ENCODE measurements around the gene AJUBA. TPM values are rescaled to one million over a fixed set of nuclear protein-coding genes. Genes with fewer than 3 reads are reported as not detected.
"Not testable (repeated sequence)": the region's sequence is repeated elsewhere in the genome, so short reads cannot be mapped to it uniquely, and the experiment has no call there.

The AJUBA gene
- total RNA-seq, 1 experiment from 2014 or later: 25.9 TPM

DNA sequence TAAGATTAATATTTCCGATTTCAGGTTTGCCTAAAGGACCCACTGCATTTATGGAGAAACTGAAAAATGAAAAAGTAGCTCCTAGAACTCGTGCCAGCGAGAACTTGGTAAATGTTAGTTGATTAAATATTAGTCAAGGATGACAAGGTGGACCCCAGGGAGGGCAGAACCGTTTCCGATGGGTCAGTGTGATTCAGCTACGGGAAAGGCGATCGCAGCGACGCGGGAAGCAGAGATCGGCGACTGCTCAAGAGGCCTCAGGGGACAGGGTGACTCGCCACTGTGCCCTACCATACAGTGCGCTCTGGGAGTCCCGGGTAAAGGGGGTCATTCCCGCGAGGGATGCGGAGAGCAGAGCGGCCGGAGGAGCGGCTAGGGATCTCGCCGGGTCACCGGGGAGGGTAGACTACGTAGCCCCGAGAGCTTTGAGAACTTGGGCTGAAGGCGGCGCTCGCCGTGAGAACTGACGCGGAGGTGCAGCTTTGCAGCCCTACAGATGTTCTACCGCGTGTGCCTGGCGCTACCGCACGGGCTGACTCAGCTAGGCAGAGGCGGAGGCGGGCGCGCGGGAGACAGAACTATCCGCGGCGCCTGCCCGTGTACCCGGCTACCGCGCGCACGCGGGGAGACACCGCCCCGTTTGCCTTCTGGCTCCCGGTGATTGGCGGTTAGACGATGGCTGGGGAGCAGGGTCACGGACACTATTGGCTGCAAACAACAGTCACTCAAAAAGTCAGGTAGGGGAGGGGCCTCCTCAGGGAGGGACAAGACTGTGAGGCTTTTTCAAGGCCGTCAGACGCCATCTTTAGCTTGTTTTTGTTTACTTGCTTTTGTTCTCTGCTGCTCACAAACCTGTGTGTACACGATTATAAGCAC lies 24.4 kb upstream of the AJUBA start:
- peak; percentile 98 for DNase-seq (ENCODE audit: low spot score)

- DNase-seq (ENCODE audit: low spot score): no peak
Observed at GRCh38 chr14:23006188-23006534, 23.8 kb upstream of the AJUBA start.

DNA sequence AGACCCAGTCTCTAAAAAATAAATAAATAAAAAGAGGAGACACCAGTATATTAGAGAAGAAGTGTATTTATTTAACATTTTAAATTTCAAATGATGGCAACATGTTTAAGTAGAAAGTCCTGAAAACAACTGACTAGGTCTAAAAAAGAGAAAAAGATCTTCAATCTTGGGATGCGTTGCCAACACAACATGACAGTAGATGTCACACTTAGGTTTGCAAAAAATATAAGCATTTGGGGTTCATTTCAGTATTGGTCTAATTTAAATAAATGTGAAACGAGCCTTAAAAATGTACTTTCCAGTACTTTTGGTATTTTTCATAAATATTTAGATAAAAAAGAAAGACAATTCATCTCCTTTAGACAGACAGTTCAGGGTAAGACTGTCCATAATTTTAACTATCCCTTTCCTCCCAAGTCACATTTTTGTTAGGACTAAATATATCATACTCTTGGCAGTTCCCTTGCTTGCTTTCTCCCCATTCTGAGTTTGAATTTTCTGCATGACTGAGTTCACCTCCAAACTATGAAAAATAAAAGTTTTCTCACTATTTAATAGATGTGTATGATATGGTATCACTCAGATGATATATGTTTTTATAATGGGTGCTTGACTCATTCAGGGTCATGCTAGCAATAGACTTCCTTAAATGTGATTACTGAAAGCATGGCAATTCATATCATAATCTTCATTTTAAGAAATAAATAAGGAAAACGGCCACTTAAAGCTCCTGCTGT lies 23.3 kb upstream of the AJUBA start:
- DNase-seq (ENCODE audit: low spot score): no peak

DNA sequence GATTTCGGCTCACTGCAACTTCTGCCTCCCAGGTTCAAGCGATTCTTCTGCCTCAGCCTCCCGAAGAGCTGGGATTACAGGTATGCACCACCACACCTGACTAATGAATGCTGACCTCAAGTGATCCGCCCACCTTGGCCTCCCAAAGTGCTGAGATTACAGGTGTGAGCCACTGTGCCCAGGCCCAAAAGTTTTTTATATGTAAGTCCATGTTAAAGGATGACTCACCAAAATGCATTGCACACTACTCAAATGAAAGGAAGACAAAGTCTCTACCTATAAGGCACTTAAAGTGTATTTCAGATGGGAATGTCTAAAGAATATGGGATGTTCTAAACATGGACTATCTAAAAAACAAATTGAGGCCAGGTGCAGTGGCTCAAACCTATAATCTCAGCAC lies 21.9 kb upstream of the AJUBA start:
- DNase-seq (ENCODE audit: low spot score): not testable (repeated sequence)

- no peak for DNase-seq (ENCODE audit: low spot score)
Observed at GRCh38 chr14:23002592-23002991, 20.2 kb upstream of the AJUBA start.

- no peak for DNase-seq (ENCODE audit: low spot score)
Observed at GRCh38 chr14:23000860-23001259, 18.5 kb upstream of the AJUBA start.

DNA sequence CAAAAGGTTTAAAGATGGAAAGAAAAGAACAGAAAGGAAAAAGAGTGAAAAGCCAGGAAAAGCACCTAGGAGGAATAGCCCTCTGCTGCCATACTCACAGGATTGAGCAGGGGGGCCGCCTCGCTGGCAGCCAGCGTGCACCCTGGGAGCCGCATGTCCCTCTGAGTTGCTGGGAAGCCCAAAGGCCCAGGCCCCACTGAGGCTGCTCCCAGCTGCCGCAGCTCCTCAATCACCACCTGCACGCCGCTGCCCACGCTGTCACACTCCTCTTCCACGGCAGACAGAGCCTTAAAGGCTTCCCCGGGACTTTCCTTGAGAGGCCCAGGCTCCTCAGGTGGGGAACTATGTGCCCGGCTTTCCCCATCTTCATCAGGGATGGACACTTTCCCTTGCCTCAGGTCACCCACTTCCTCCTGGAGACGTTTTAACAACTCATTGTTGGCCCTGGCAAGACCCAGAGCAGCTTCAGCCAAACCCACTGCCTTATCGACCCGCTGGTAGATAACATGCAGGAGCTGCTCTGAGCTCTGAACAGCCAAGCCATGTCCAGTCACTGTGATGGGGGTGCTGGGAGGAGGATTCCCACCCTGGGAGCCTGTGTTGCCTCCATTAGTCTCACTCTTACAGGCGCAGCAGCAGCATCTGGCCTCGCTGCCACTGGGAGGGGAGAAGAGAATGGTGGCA lies 16.1 kb upstream of the AJUBA start:
- DNase-seq (ENCODE audit: low spot score): no peak

DNA sequence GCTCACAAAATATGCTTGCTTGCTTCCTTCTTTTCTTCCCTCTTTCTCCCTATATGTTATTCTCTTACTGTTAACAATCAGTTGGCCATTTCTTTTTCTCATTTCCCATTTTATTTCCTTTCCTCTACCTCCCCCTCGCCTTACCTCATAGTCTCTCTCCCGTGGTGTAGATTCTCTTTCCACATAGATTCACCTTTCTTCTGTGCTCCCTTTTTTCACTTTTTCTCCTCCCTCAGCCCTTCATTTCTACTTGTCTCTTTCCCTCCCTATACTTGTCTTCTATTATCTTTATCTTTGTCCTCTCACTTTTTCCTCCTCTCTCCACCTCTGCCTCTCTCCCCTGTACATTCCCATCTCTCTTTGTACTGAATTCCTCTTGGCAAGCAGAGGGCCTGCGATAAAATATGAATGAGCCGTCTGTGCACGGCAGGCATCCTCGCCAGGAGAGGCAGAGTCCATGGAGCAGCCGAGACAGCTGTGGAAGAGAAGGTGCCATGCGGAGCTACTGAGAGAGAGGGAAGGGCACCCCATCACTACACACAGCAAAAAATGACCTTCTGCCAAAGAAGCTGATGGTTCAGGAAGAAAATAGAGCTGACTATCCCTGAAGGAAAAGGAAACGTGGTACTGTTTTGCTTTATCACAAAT lies 15.4 kb upstream of the AJUBA start:
- DNase-seq (ENCODE audit: low spot score): no peak

DNA sequence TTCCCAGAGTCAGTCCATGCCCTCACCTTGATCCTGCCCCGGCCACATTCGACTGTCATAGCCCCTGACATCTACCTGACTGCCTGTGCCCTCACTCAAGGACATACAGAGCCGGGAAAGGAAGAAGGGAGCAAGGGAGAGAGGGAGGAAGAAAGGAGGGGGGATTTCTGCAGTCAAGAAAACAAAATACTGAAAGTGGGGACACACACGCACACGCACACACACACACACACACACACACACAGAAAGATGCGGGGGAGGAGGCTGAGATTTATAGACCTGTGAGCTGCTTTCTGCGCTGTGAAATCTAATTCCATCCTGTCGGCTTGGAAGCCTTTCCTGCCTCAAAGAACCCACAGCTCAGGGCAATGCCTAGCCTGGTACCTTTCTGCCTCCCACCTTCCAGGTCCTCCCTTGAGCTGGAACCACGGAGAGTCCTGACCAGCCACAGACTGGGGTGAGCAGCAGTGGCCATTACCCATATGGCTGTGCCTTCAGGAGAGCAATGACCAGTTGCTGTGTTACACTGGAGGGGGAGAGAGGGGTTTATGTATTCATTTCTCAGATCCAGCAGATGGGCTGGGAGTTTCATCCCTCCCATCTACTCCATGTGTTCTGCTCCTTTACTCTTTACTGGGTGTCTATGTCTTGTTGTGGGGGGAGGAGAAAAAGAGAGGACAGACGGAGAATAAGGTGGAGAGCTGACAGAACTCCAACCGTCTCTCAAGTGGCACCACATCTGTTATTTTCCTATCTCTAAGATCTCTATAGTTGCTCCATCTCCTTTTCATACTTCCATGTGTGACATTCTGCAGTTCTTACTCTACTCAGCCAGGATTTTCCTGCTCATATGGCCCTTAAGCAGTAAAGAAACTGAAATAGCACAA lies 14.7 kb upstream of the AJUBA start:
- DNase-seq (ENCODE audit: low spot score): no peak

DNA sequence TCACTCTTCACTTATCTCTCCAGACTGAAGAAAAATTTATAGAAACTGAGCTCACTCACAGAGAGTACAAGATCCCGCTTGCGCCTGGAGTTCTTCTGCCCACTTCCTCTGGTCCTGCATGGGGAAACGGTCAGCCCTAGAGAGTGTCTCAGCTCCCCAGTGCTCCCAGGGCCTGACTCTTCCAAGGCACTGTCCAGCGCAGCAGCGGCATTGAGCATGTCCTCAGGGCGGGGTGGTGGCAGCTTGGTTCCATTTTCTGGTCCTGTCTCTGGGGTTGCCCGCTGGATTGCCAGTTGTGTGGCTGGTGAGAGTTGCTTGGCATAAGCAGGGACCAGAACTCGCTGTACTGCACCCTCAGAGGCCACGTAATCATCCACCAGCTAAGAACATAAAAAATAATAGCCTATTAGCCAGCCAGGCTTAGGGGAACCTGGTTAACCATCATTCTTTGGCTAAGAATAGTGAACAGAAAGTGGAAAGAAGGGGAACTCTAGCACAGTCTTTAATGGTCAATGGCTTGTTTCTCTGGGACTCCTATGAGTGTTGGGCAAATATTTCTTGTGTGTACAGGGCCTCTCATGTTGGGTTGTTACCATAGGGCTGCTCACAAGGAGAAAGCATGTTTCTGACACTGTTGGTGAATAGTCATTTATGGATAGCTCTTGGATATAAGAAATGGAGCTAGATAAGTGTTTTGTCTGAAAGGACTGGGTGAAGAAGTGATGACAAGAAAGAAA lies 13.7 kb upstream of the AJUBA start:
- DNase-seq (ENCODE audit: low spot score): no peak

GRCh38 chr14:22994762-22995275 lies 12.5 kb upstream of the AJUBA start:
- peak; percentile 64 for DNase-seq (ENCODE audit: low spot score)

DNA sequence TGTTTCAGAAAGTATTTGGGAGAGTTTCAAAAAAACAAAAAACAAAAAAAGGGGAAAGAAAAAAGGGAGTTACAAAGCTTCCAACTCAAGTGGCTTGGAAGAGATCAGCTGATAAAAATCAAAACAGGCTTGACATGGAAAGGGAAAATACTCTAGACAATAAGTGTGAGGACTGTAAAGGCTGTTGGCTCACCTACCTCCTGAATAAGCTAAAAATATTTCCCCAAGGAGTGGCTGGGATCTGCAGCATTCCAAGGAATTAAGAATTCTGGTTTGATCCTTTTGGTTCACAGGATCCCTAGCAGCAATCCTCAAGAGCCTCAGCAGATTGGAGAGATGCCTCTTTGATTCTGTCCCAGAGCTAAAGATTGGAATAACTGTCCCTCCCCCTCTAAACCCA lies 11.2 kb upstream of the AJUBA start:
- DNase-seq (ENCODE audit: low spot score): no peak

- no peak for DNase-seq (ENCODE audit: low spot score)
Observed at GRCh38 chr14:22991852-22992251, 9.5 kb upstream of the AJUBA start.

- no peak for DNase-seq (ENCODE audit: low spot score)
Observed at GRCh38 chr14:22987291-22987690, 4.9 kb upstream of the AJUBA start.

DNA sequence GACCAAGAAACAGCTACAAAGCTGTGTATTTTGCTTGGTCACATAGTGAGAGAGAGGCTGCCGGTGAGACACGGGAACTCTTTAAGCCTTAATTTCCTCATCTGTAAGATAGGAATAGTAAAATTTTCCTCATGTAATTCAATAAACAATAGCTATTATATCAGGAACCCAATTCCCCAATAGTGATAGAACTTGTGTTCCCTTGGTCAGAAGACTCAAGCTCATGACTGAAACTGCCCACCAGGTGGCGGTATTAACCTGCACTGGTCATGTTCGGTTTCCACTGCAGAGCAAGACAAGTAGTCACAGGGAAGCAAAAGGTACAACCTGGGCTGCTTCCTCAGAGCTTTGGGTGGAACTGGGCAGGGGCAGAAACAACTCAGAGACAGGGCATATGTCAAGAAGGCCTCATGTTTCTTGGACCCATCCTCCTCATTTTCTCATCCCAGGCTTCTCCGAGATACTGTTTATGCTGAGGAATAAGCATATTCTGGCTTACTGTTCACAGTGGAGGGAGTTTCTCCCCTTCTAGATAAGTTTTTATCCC lies 4.2 kb upstream of the AJUBA start:
- peak; percentile 73 for DNase-seq (ENCODE audit: low spot score)

DNA sequence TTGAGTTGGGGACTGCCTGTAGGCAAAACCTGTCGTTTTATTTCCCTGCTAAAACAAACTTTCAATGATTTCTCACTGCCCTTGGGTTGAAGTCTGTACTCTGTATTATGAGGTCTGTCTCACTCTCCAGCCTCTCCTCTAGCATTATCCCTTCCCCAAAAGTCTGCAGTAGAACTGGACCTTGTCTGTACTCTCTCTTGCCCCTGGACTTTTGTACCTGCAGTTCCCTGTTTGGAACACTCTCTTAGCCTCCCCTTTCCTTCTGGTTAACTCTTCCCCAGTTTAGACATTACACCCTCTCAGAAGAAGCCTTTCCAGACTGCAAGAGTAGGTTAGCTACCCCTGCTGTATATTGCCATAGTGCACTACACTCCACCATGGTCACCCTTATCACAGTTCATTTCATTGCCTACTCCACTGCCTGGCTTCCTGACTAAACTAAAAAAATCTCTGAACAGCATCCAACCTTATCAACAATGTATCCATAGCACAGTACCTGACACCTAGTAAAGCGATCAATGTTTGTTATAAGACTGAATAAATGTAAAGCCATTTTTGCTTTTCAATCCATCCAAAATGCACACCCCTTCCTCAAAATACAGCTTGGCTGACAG lies 3.6 kb upstream of the AJUBA start:
- DNase-seq (ENCODE audit: low spot score): no peak

DNA sequence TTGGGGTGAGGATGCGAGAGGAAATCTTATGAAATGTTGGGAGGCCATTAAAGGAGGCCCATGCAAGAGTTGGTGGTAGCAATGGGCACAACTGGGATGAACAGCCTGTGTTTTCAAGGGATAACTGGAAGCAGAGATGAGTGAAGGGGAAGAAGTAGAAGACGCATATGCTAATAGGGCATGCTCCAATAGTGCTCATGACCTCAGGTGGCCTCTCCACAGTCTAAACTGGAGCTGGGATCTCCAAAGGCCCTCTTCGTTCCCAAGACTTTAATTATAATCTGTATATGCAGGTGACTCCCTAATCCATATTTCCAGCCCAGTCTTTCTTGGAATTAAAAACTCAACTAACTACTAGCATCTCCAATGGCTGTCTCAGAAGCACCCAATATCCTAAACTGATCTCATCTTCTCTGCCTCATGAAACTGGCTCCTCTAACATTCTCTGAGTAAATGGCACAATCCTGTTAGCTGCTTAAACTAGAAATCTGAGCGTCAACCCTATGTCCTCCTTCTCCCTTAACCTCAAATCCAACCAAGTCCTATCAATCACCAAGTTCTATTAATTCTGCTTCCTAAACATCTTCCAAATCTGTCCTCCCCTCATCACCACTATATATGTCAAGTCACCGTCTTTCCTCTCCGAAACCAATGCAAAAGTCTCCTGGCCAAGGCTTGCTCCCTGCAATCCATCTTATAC lies 2.8 kb upstream of the AJUBA start:
- no peak for DNase-seq (ENCODE audit: low spot score)

- DNase-seq (ENCODE audit: low spot score): no peak
Observed at GRCh38 chr14:22981876-22982476, 375 bp downstream of the AJUBA start.
